ENCODE results near the gene AATK. TPM values are rescaled to one million over a fixed set of nuclear protein-coding genes. Genes with fewer than 3 reads are reported as not detected.

The AATK gene
- polyA plus RNA-seq, 3 donors, result 3.0 to 7.8 (median 4.6) TPM

GRCh38 chr17:81069135-81069645 is 96.8 kb downstream of the AATK start:
- no peak for DNase-seq (ENCODE audit: extremely low read depth in 1 of 11, low read depth in 9 of 11, low spot score in 4 of 11)

DNA sequence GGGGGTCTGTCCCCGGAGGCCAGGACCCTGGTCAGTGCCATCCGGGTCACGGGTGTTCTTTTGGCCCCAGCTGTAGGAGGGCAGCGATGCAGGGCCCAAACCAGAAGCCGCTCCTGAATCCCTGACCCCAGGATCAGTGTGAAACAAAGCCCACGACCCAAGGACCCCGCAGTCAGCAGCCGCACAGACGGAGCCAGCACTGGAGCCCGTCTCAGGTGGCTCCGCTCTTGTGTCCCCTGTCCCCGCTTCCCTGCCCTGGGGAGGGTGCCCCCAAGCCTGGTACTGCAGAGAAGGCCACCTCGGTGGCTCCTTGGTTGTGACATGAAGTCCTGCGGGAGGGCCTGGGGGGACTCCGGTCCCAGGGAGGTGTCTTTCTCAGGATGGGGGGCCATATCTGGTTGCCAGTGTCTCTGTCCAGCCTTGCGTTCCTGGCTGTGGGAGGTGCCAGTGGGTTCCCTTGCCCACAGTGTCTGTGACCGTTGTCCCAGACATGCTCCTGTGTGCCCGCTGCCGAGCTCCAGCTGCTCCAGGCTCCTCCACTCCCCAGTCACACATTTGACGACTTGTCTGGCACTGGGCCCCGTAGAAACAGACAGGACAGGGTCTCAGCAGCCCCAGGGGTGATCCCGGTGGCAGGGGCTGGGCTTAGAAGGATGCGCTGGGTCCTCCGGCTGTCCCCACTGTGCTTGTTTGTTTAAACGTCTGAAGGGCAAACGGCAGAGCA is 97.4 kb downstream of the AATK start:
- DNase-seq (ENCODE audit: extremely low read depth in 1 of 11, low read depth in 9 of 11, low spot score in 4 of 11), result no peak

DNA sequence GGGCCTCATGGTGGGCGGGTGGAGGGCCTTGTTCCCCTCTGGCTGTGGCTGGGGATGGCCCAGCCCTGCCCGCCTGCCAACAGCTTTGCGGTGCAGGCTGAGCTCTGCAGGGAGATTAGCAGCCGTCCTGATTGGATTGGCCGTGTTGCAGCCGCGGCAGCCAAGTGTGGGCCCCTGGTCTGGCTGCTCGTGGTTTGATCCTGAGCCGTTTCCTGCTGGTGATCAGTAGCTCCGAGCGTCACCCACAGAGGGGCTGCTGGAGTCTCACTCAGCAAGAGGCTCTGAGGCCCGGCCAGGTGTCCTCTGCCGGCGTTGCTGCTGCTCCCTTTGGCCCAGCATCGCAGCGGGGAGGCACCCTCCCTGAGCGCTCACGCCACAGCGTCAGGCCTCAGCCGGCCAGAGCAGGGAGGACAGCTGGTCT is 98.6 kb downstream of the AATK start:
- DNase-seq (ENCODE audit: extremely low read depth in 1 of 11, low read depth in 9 of 11, low spot score in 4 of 11), result no peak

Other genes with a start within 250 kb of the AATK start
- 10 to 100 TPM; 24.8 to 32.9 (median 25.4) TPM for gene CHMP6, start 174.4 kb downstream of the AATK start, polyA plus RNA-seq (ENCODE audit: insufficient read length in 3 of 3)
- gene BAIAP2, start 131.1 kb downstream of the AATK start, polyA plus RNA-seq (ENCODE audit: insufficient read length in 3 of 3), result 10 to 100 TPM; 43.7 to 47.5 (median 44.5) TPM
- gene PVALEF, start 714 bp downstream of the AATK start, polyA plus RNA-seq (ENCODE audit: insufficient read length in 3 of 3), result under 1 TPM; 0.14 to 0.57 (median 0.22) TPM
- 10 to 100 TPM; 14.4 to 25.3 (median 20.5) TPM for gene CEP131, start 56.7 kb upstream of the AATK start, polyA plus RNA-seq (ENCODE audit: insufficient read length in 3 of 3)
- 10 to 100 TPM; 14.3 to 28.4 (median 21.5) TPM for gene TEPSIN, start 72.8 kb upstream of the AATK start, polyA plus RNA-seq (ENCODE audit: insufficient read length in 3 of 3)
- 10 to 100 TPM; 48.9 to 58.4 (median 51.8) TPM for gene NDUFAF8, start 73.1 kb upstream of the AATK start, polyA plus RNA-seq (ENCODE audit: insufficient read length in 3 of 3)
- gene SLC38A10, start 129.1 kb upstream of the AATK start, polyA plus RNA-seq (ENCODE audit: insufficient read length in 3 of 3), result 10 to 100 TPM; 53.7 to 86.1 (median 67.0) TPM
- gene BAHCC1, start 229.2 kb upstream of the AATK start, polyA plus RNA-seq (ENCODE audit: insufficient read length in 3 of 3), result 10 to 100 TPM; 15.9 to 29.7 (median 29.3) TPM

Data from renal cortex interstitium (tissue), 11 donors.